Ovary (tissue), 3 donors: Measurements from ENCODE around the gene ADA.

Experiments used
- POLR2A ChIP-seq: fragments of 450-650 bp; IDR thresholded peaks from one replicate; pipeline ENCODE4 v1.6.1; 2017; ENCODE audit warnings: antibody characterized with exemption, mild to moderate bottlenecking, moderate library complexity
- TF ChIP-seq, protein P1 (sequence below), 3 donors: fragments of 450-650 bp in 2 of 3; fragments of 200-600 bp in 1 of 3; IDR thresholded peaks; one replicate each; pipeline versions ENCODE4 v1.5.1 to v1.8.0; 2016 to 2022; ENCODE audit warnings: antibody characterized with exemption in 3 of 3, mild to moderate bottlenecking in 1 of 3
- donor health status: DM: no; HTN: no; CAD: no.

DNA sequence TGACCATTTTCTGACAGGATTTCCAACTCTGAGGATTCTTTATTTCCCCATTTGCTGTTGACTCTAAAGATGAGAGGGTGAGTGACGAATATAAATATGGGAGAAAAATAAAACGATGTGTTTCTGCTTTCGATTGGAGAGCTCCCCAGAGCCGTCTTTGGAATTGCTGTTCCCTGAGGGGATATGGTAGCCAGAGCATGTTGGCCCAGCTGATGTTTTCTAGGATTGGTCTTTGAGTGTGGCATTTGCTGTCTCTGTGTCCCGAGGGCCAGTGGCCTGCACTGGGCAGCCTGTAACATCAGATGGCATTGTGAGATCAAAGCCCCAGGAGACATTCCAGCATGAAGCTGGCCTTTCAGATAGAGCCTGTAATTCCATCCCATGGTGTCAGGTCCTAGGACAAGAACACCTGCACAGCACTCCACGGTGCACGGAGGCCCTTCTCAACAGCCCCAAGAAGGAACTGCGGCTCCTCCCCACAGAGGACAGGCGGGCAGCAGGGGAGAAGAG lies 42.4 kb downstream of the ADA start:
- TF ChIP-seq, protein P1, sequence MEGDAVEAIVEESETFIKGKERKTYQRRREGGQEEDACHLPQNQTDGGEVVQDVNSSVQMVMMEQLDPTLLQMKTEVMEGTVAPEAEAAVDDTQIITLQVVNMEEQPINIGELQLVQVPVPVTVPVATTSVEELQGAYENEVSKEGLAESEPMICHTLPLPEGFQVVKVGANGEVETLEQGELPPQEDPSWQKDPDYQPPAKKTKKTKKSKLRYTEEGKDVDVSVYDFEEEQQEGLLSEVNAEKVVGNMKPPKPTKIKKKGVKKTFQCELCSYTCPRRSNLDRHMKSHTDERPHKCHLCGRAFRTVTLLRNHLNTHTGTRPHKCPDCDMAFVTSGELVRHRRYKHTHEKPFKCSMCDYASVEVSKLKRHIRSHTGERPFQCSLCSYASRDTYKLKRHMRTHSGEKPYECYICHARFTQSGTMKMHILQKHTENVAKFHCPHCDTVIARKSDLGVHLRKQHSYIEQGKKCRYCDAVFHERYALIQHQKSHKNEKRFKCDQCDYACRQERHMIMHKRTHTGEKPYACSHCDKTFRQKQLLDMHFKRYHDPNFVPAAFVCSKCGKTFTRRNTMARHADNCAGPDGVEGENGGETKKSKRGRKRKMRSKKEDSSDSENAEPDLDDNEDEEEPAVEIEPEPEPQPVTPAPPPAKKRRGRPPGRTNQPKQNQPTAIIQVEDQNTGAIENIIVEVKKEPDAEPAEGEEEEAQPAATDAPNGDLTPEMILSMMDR (IDR thresholded peaks at IDR 0.05), result no peak
- TF ChIP-seq POLR2A, result no peak
